DOHH2 (cell line): Measurements from ENCODE around the gene TSHZ3.

ENCODE experiments used
- H3F3A ChIP-seq: fragments of 200-600 bp; sonication (generic), shearing (Covaris generic); 2 replicates; pipeline ENCODE4 v1.6.0; 2016; ENCODE audit warnings: antibody characterized with exemption, mild to moderate bottlenecking; ENCODE audit not compliant: control insufficient read depth, insufficient read depth
- H3K27ac ChIP-seq: fragments of 200-600 bp; sonication (generic); 2 replicates; pipeline ENCODE4 v1.5.1; 2014; ENCODE audit warnings: low read depth, mild to moderate bottlenecking, low read length, moderate library complexity
- H3K27me3 ChIP-seq: fragments of 200-600 bp; sonication (generic); 2 replicates; pipeline ENCODE4 v1.6.1; 2014; ENCODE audit warnings: mild to moderate bottlenecking, low read length, mixed read lengths; ENCODE audit not compliant: control insufficient read depth
- H3K36me3 ChIP-seq: fragments of 200-600 bp; sonication (generic); 2 replicates; pipeline ENCODE4 v1.6.1; 2014; ENCODE audit warnings: mild to moderate bottlenecking, low read length, moderate library complexity, mixed read lengths; ENCODE audit not compliant: control insufficient read depth
- H3K4me1 ChIP-seq: fragments of 200-600 bp; sonication (generic); 2 replicates; pipeline ENCODE4 v1.6.1; 2014; ENCODE audit warnings: mild to moderate bottlenecking, low read length, mixed read lengths; ENCODE audit not compliant: control insufficient read depth
- H3K4me2 ChIP-seq: fragments of 200-600 bp; sonication (generic); 2 replicates; pipeline ENCODE4 v1.6.0; 2014; ENCODE audit warnings: mild to moderate bottlenecking, low read length, moderate library complexity
- H3K4me3 ChIP-seq: fragments of 200-600 bp; sonication (generic); 2 replicates; pipeline ENCODE4 v1.5.1; 2014; ENCODE audit warnings: mild to moderate bottlenecking, low read length, mixed read lengths
- H3K79me2 ChIP-seq: fragments of 200-600 bp; sonication (generic); 2 replicates; pipeline ENCODE4 v1.6.1; 2014; ENCODE audit warnings: mild to moderate bottlenecking, low read length, mixed read lengths; ENCODE audit not compliant: control insufficient read depth
- H3K9me2 ChIP-seq: fragments of 200-600 bp; sonication (generic); replicated peaks from 2 replicates; pipeline ENCODE4 v1.6.1; 2014; ENCODE audit warnings: mild to moderate bottlenecking, low read length, mixed read lengths; ENCODE audit not compliant: control insufficient read depth
- H3K9me3 ChIP-seq: fragments of 200-600 bp; sonication (generic); 2 replicates; pipeline ENCODE4 v1.6.1; 2014; ENCODE audit warnings: antibody characterized with exemption, low read length, mixed read lengths; ENCODE audit not compliant: control insufficient read depth, insufficient read depth
- H4K20me1 ChIP-seq: fragments of 200-600 bp; sonication (generic); 2 replicates; pipeline ENCODE4 v1.6.0; 2014; ENCODE audit warnings: low read depth, mild to moderate bottlenecking, antibody characterized with exemption, low read length, moderate library complexity; ENCODE audit not compliant: control insufficient read depth, insufficient read depth
- EZH2phosphoT487 ChIP-seq: fragments of 200-600 bp; sonication (generic); IDR thresholded peaks from 2 replicates; pipeline ENCODE4 v1.6.1; 2017; ENCODE audit warnings: borderline replicate concordance, mild to moderate bottlenecking, antibody characterized with exemption, low read length, moderate library complexity, mixed read lengths
- TF ChIP-seq, protein P1 (sequence below): fragments of 200-600 bp; sonication (generic); IDR thresholded peaks from one replicate; pipeline ENCODE4 v1.5.1; 2014; ENCODE audit warnings: antibody characterized with exemption, mild to moderate bottlenecking, low read depth, low read length; ENCODE audit not compliant: poor library complexity, severe bottlenecking

The TSHZ3 gene

GRCh38 chr19:31279436-31279765 is 69.8 kb downstream of the TSHZ3 start:
- Histone ChIP-seq H3K9me3 (peaks cover 20% of the 10 kb centered on the region; the same call in 1 of the 2 replicates), H3F3A (no peaks in the 10 kb centered on the region), H3K27ac (no peak overlapping the region), H3K79me2 (no peaks in the 10 kb centered on the region), H3K27me3 (no peaks in the 10 kb centered on the region), H4K20me1 (no peaks in the 10 kb centered on the region), H3K4me1 (no peaks in the 10 kb centered on the region), H3K9me2 (no peaks in the 10 kb centered on the region), H3K4me2 (no peak overlapping the region), H3K4me3 (no peak overlapping the region), H3K36me3 (no peaks in the 10 kb centered on the region)
- no peak for TF ChIP-seq EZH2phosphoT487
- TF ChIP-seq, protein P1, sequence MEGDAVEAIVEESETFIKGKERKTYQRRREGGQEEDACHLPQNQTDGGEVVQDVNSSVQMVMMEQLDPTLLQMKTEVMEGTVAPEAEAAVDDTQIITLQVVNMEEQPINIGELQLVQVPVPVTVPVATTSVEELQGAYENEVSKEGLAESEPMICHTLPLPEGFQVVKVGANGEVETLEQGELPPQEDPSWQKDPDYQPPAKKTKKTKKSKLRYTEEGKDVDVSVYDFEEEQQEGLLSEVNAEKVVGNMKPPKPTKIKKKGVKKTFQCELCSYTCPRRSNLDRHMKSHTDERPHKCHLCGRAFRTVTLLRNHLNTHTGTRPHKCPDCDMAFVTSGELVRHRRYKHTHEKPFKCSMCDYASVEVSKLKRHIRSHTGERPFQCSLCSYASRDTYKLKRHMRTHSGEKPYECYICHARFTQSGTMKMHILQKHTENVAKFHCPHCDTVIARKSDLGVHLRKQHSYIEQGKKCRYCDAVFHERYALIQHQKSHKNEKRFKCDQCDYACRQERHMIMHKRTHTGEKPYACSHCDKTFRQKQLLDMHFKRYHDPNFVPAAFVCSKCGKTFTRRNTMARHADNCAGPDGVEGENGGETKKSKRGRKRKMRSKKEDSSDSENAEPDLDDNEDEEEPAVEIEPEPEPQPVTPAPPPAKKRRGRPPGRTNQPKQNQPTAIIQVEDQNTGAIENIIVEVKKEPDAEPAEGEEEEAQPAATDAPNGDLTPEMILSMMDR, result no peak

- Histone ChIP-seq H3K36me3 (no peaks in the 10 kb centered on the region), H3K4me1 (no peaks in the 10 kb centered on the region)
Observed at GRCh38 chr19:31278555-31279435, 70.4 kb downstream of the TSHZ3 start.

DNA sequence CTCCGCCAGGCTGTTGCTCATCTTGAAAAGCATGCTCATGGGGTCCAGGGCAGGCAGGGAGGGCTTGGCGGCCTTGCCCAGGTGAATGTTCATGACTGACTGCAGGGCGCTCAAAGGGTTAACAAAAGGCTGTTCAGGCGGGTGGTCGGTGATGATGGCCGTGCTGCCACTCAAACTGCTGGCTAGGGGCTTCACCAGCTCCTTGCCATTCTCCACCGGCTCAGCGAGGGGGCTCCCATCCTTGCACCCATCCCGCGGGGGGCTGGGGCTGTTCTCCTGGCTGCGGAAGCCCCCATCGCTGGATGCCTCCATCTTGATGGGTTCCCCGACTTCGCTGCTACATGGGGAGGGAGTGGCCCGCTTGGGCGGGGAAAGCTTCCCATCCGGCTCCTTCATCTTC is 71.7 kb downstream of the TSHZ3 start:
- Histone ChIP-seq H3K9me2 (no peaks in the 10 kb centered on the region), H3K27ac (no peak overlapping the region), H3K27me3 (no peaks in the 10 kb centered on the region), H3K9me3 (peaks cover 27% of the 10 kb centered on the region; the same call in 1 of the 2 replicates), H4K20me1 (no peaks in the 10 kb centered on the region), H3K36me3 (no peaks in the 10 kb centered on the region), H3F3A (no peaks in the 10 kb centered on the region), H3K4me1 (no peaks in the 10 kb centered on the region), H3K4me2 (no peak overlapping the region), H3K4me3 (no peak overlapping the region), H3K79me2 (no peaks in the 10 kb centered on the region)
- no peak for TF ChIP-seq EZH2phosphoT487
- TF ChIP-seq, protein P1, result no peak

More at GRCh38 chr19:31278555-31279435, 70.4 kb downstream of the TSHZ3 start:
- Histone ChIP-seq H3K9me3 (peaks cover 20% of the 10 kb centered on the region; the same call in 1 of the 2 replicates), H3K27ac (no peak overlapping the region), H3K79me2 (no peaks in the 10 kb centered on the region), H3F3A (no peaks in the 10 kb centered on the region), H3K4me2 (no peak overlapping the region), H3K9me2 (no peaks in the 10 kb centered on the region), H4K20me1 (no peaks in the 10 kb centered on the region), H3K27me3 (no peaks in the 10 kb centered on the region), H3K4me3 (no peak overlapping the region)
- no peak for TF ChIP-seq EZH2phosphoT487
- TF ChIP-seq, protein P1, result no peak
